ENCODE data around the gene GPR141. TPM values are rescaled to one million over a fixed set of nuclear protein-coding genes. Genes with fewer than 3 reads are reported as not detected.

The GPR141 gene
- total RNA-seq, 1 donor = not detected

DNA sequence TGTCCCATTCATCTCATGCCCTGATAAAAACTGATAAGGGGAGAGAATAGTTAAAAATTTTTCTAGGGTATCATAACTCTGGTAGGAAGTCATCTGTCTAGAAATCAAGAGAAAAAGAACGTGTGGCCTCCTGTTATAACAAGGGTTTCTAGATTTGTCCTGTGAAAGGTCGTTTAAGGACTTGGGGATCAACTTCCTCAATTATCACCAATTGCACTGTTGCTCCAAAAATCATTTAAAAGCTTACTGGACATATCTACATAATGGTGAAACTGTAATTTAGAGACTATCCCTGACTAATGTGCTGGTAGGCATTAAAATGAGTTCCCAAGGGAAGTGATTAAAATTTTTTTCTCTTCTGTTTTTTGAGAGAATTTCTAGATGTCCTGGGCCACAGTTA is 58.2 kb downstream of the GPR141 start:
- DNase-seq (ENCODE audit: low read depth) = no peak
- H3K4me3 ChIP-seq (ENCODE audit: low read depth, low read length) = no peak overlapping the region
- TF ChIP-seq, protein P1, sequence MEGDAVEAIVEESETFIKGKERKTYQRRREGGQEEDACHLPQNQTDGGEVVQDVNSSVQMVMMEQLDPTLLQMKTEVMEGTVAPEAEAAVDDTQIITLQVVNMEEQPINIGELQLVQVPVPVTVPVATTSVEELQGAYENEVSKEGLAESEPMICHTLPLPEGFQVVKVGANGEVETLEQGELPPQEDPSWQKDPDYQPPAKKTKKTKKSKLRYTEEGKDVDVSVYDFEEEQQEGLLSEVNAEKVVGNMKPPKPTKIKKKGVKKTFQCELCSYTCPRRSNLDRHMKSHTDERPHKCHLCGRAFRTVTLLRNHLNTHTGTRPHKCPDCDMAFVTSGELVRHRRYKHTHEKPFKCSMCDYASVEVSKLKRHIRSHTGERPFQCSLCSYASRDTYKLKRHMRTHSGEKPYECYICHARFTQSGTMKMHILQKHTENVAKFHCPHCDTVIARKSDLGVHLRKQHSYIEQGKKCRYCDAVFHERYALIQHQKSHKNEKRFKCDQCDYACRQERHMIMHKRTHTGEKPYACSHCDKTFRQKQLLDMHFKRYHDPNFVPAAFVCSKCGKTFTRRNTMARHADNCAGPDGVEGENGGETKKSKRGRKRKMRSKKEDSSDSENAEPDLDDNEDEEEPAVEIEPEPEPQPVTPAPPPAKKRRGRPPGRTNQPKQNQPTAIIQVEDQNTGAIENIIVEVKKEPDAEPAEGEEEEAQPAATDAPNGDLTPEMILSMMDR (IDR thresholded peaks at IDR 0.05; ENCODE audit: insufficient read depth, low read depth, low read length) = no peak

DNA sequence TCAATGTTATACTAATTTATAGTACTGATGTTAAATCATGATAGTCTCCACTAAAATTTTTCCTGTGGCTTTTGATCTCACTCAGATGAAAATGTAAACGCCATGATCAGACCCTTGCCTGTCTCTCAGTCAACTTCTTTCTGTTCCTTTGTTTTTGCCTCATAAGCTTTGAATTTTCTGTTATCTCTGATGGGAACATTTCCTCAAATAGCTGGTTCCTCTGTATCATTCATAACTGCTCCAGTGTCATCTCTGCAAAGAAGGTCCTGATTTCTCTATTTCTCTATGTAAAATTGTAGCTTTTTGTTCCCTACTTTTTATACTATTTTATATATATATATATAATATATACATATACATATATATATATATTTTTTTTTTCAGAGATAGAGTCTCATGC is 67.5 kb downstream of the GPR141 start:
- DNase-seq (ENCODE audit: low read depth) = no peak
- TF ChIP-seq, protein P1 (IDR thresholded peaks at IDR 0.05; ENCODE audit: insufficient read depth, low read depth, low read length) = no peak
- no peak overlapping the region for H3K4me3 ChIP-seq (ENCODE audit: low read depth, low read length)

DNA sequence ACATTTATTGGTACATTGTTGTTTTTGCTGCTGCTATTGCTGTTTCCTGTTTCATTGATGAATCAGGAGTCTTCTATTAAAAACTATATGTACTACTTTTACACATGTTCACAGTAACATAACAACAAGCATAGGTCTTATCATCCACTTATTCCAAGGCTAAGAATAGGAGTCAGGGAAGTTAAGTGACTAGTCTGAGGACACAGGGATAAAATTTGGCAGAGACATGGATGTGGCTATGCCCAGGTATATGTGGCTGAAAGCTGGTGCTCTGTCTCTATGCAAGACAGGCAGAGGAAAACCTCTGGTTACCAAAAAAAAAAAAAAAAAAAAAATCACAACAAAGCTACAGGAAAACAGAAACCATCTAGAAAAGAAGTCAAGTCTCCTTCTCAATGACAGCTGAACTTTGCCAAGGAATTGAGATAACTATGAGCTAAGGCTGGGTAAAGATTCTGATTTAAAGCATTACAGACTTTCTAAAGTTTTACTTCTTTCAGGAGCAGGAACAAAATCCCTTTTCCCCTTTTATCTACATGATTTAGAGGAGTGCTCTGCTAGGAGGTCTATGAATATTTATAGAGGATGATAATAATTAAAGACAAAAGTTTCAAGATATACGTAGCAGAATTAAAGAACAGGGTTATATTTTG is 70.0 kb downstream of the GPR141 start:
- TF ChIP-seq, protein P1 (IDR thresholded peaks at IDR 0.05; ENCODE audit: insufficient read depth, low read depth, low read length) = no peak
- DNase-seq (ENCODE audit: low read depth) = no peak
- no peak overlapping the region for H3K4me3 ChIP-seq (ENCODE audit: low read depth, low read length)

DNA sequence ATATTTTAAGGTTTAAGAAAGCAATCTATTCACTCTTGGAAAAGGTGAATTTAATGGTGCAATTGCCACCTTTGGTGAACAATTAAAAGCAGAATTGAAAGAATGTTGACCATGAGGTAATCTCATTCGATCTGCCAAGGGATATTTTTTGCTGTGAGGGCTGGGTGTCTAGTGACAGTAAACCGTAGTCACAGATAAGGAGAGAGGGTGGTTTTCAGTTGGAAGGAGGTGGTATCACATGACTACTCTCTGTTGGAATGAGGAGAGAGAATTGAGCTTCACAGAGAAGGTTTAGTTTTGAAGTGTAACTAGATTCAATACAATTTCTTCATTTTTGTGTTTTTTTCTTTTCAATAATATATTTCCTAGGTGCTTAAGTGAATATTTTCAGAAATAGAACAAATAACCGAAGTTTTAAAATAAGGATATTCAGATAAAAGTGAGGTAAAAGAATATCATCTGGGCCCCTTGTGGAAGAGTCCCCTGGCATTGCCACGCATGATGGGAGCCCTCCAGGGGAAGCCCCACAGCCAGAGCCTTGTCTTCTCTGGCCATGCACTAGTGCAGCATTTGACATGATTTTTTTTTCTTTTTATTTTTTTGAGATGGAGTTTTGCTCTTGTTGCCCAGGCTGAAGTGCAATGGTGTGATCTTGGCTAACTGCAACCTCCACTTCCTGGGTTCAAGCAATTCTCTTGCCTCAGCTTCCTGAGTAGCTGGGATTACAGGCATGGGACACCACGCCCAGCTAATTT is 73.4 kb downstream of the GPR141 start:
- H3K4me3 ChIP-seq (ENCODE audit: low read depth, low read length) = no peak overlapping the region
- TF ChIP-seq, protein P1 (IDR thresholded peaks at IDR 0.05; ENCODE audit: insufficient read depth, low read depth, low read length) = no peak
- DNase-seq (ENCODE audit: low read depth) = no peak

DNA sequence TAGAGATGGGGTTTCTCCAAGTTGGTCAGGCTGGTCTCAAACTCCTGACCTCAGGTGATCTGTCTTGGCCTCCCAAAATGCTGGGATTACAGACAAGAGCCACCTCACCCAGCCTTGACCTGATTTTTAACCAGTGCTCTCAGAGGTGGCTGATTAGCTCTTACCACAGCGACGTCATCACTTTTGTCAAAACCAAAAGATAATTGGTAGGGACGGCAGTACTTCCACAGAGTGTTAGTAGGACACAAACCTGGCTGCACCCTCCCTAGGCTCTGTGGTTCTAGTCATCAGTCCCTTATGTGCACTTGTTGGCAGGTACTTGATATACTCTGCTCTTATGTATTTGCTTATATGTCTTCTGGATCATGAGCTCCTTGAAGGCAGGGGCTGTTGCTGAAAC is 74.0 kb downstream of the GPR141 start:
- H3K4me3 ChIP-seq (ENCODE audit: low read depth, low read length) = no peak overlapping the region
- TF ChIP-seq, protein P1 (IDR thresholded peaks at IDR 0.05; ENCODE audit: insufficient read depth, low read depth, low read length) = no peak
- DNase-seq (ENCODE audit: low read depth) = no peak

DNA sequence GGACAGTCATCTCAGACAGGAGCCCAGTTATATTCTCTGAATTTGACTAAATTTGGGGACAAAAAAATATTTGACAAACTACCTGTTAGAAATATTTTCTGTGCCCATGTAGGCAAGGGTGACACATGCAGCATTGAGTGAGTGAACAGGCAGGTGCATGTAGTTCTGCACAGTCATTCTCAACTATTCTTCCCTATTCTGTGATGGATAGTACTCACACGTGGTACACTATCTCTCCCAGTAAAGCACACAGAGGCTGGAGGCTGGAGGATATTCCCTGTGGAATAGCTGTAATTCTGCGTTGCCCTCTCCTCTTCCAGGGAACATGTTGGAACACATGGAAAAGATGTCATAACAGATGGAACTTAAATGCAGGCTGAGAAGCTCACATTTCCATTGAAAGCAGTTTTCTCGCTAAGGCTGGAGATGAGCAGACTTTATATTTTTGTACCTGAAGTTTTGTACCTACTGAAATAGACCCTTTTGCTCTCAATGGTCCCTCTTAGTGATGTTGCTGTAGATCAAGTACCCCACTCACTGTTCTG is 75.0 kb downstream of the GPR141 start:
- no peak for DNase-seq (ENCODE audit: low read depth)
- H3K4me3 ChIP-seq (ENCODE audit: low read depth, low read length) = no peak overlapping the region
- TF ChIP-seq, protein P1 (IDR thresholded peaks at IDR 0.05; ENCODE audit: insufficient read depth, low read depth, low read length) = no peak

All from fibroblast of villous mesenchyme (primary cell).